T-helper 1 cell (primary cell): ENCODE measurements around the gene GRK3.
"Not testable (repeated sequence)": the region's sequence is repeated elsewhere in the genome, so short reads cannot be mapped to it uniquely, and the experiment has no call there.

ENCODE experiments used
- DNase-seq, 5 donors: peaks; one replicate each; pipeline ENCODE4 v3.0.0-alpha.2; 2012 to 2020
- total RNA-seq, 4 donors: gene quantifications; one replicate each; lab custom pipeline; 2026; lab: John Stamatoyannopoulos, UW

The GRK3 gene
- 0.95 to 5.3 (median 3.9) reads per million in 4 donors for total RNA-seq

- peak in 4 of 5 donors; percentile 11 to 82 (median 21) for DNase-seq
Measured at GRCh38 chr22:25564320-25564978, at the start of gene GRK3. Gene GRK3 (plus strand): TSS chr22:25564675. CDS start chr22:25565041, 366 bp downstream.

GRCh38 chr22:25518000-25518663 lies 46.3 kb upstream of the GRK3 start:
- DNase-seq = no peak

GRCh38 chr22:25525376-25525775 lies 39.1 kb upstream of the GRK3 start:
- DNase-seq = no peak

GRCh38 chr22:25525804-25526584 lies 38.5 kb upstream of the GRK3 start:
- not testable (repeated sequence) for DNase-seq

- not testable (repeated sequence) for DNase-seq
Measured at GRCh38 chr22:25527016-25527415, 37.5 kb upstream of the GRK3 start.

- DNase-seq = not testable (repeated sequence)
Measured at GRCh38 chr22:25528068-25528467, 36.4 kb upstream of the GRK3 start.

- not testable (repeated sequence) for DNase-seq
Measured at GRCh38 chr22:25529059-25529458, 35.4 kb upstream of the GRK3 start.

GRCh38 chr22:25529541-25530137 lies 34.8 kb upstream of the GRK3 start:
- DNase-seq = not testable (repeated sequence)

- not testable (repeated sequence) for DNase-seq
Measured at GRCh38 chr22:25531677-25532076, 32.8 kb upstream of the GRK3 start.

GRCh38 chr22:25534724-25535123 lies 29.8 kb upstream of the GRK3 start:
- no peak for DNase-seq

GRCh38 chr22:25536589-25536988 lies 27.9 kb upstream of the GRK3 start:
- DNase-seq = no peak

GRCh38 chr22:25540166-25540907 lies 24.1 kb upstream of the GRK3 start:
- DNase-seq = no peak

GRCh38 chr22:25540908-25541660 lies 23.4 kb upstream of the GRK3 start:
- no peak for DNase-seq

GRCh38 chr22:25542191-25542590 lies 22.3 kb upstream of the GRK3 start:
- DNase-seq = no peak

- DNase-seq = no peak
Measured at GRCh38 chr22:25542720-25543402, 21.6 kb upstream of the GRK3 start.

- no peak for DNase-seq
Measured at GRCh38 chr22:25545146-25545545, 19.3 kb upstream of the GRK3 start.

GRCh38 chr22:25545672-25546071 lies 18.8 kb upstream of the GRK3 start:
- no peak for DNase-seq

GRCh38 chr22:25546242-25546641 lies 18.2 kb upstream of the GRK3 start:
- DNase-seq = no peak

- no peak for DNase-seq
Measured at GRCh38 chr22:25546751-25547150, 17.7 kb upstream of the GRK3 start.

GRCh38 chr22:25548866-25549464 lies 15.5 kb upstream of the GRK3 start:
- DNase-seq = no peak

- DNase-seq = no peak
Measured at GRCh38 chr22:25551396-25551795, 13.1 kb upstream of the GRK3 start.
